ENCODE measurements around the gene KEAP1.

GRCh38 chr19:10550336-10550735 lies 47.2 kb upstream of the KEAP1 start:
- TF ChIP-seq RAD21 (IDR thresholded peaks at IDR 0.05; ENCODE audit: low read depth) (no peak), EZH2 (IDR thresholded peaks at IDR 0.05) (no peak), SP1 (IDR thresholded peaks at IDR 0.05; ENCODE audit: low read depth) (no peak), POLR2A (IDR thresholded peaks at IDR 0.05; ENCODE audit: borderline replicate concordance, extremely low read depth, insufficient read depth, insufficient read length) (no peak), POLR2AphosphoS5 (IDR thresholded peaks at IDR 0.05; ENCODE audit: low read depth, low read length) (no peak), ZNF274 (IDR thresholded peaks at IDR 0.05; ENCODE audit: low read depth, low read length) (no peak), JUND (IDR thresholded peaks at IDR 0.05) (no peak), CBX3 (IDR thresholded peaks at IDR 0.05; ENCODE audit: low read depth) (no peak)
- TF ChIP-seq, protein P1, sequence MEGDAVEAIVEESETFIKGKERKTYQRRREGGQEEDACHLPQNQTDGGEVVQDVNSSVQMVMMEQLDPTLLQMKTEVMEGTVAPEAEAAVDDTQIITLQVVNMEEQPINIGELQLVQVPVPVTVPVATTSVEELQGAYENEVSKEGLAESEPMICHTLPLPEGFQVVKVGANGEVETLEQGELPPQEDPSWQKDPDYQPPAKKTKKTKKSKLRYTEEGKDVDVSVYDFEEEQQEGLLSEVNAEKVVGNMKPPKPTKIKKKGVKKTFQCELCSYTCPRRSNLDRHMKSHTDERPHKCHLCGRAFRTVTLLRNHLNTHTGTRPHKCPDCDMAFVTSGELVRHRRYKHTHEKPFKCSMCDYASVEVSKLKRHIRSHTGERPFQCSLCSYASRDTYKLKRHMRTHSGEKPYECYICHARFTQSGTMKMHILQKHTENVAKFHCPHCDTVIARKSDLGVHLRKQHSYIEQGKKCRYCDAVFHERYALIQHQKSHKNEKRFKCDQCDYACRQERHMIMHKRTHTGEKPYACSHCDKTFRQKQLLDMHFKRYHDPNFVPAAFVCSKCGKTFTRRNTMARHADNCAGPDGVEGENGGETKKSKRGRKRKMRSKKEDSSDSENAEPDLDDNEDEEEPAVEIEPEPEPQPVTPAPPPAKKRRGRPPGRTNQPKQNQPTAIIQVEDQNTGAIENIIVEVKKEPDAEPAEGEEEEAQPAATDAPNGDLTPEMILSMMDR (IDR thresholded peaks at IDR 0.05 in 2 of 3, conservative IDR thresholded peaks at IDR 0.05 in 1 of 3; ENCODE audit: borderline replicate concordance in 1 of 3, insufficient read depth in 1 of 3, low read depth in 2 of 3, low read length in 2 of 3) = no peak
- TF ChIP-seq, protein P2, sequence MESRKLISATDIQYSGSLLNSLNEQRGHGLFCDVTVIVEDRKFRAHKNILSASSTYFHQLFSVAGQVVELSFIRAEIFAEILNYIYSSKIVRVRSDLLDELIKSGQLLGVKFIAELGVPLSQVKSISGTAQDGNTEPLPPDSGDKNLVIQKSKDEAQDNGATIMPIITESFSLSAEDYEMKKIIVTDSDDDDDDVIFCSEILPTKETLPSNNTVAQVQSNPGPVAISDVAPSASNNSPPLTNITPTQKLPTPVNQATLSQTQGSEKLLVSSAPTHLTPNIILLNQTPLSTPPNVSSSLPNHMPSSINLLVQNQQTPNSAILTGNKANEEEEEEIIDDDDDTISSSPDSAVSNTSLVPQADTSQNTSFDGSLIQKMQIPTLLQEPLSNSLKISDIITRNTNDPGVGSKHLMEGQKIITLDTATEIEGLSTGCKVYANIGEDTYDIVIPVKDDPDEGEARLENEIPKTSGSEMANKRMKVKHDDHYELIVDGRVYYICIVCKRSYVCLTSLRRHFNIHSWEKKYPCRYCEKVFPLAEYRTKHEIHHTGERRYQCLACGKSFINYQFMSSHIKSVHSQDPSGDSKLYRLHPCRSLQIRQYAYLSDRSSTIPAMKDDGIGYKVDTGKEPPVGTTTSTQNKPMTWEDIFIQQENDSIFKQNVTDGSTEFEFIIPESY (IDR thresholded peaks at IDR 0.05; ENCODE audit: extremely low read depth, insufficient replicate concordance, low read length) = no peak
- TF ChIP-seq, protein P3, sequence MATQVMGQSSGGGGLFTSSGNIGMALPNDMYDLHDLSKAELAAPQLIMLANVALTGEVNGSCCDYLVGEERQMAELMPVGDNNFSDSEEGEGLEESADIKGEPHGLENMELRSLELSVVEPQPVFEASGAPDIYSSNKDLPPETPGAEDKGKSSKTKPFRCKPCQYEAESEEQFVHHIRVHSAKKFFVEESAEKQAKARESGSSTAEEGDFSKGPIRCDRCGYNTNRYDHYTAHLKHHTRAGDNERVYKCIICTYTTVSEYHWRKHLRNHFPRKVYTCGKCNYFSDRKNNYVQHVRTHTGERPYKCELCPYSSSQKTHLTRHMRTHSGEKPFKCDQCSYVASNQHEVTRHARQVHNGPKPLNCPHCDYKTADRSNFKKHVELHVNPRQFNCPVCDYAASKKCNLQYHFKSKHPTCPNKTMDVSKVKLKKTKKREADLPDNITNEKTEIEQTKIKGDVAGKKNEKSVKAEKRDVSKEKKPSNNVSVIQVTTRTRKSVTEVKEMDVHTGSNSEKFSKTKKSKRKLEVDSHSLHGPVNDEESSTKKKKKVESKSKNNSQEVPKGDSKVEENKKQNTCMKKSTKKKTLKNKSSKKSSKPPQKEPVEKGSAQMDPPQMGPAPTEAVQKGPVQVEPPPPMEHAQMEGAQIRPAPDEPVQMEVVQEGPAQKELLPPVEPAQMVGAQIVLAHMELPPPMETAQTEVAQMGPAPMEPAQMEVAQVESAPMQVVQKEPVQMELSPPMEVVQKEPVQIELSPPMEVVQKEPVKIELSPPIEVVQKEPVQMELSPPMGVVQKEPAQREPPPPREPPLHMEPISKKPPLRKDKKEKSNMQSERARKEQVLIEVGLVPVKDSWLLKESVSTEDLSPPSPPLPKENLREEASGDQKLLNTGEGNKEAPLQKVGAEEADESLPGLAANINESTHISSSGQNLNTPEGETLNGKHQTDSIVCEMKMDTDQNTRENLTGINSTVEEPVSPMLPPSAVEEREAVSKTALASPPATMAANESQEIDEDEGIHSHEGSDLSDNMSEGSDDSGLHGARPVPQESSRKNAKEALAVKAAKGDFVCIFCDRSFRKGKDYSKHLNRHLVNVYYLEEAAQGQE (IDR thresholded peaks at IDR 0.05; ENCODE audit: low read depth) = no peak
- TF ChIP-seq, protein P4, sequence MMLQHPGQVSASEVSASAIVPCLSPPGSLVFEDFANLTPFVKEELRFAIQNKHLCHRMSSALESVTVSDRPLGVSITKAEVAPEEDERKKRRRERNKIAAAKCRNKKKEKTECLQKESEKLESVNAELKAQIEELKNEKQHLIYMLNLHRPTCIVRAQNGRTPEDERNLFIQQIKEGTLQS (IDR thresholded peaks at IDR 0.05) = no peak
